Measurements from ENCODE around the gene ABL2.

ABL2 gene

GRCh38 chr1:179108644-179109043 lies 120.8 kb downstream of the ABL2 start:
- peaks cover 28 to 34% of the 10 kb centered on the region in 2 donors for H3K36me3 ChIP-seq (ENCODE audit: control insufficient read depth in 2 of 2, insufficient read depth in 2 of 2, low read length in 2 of 2)
- H3K27me3 ChIP-seq (ENCODE audit: control insufficient read depth in 1 of 2, insufficient read depth in 2 of 2, low read length in 2 of 2) = no peaks in the 10 kb centered on the region
- H3K9me3 ChIP-seq (ENCODE audit: control insufficient read depth in 2 of 2, low read length in 2 of 2) = no peaks in the 10 kb centered on the region
- peaks cover 2% of the 10 kb centered on the region for H3K4me1 ChIP-seq (ENCODE audit: control insufficient read depth, insufficient read depth, low read length)
- H3K4me3 ChIP-seq (ENCODE audit: low read length in 2 of 2) = no peak overlapping the region
- H3K27ac ChIP-seq (ENCODE audit: low read length) = no peak overlapping the region
- no peak overlapping the region for H3K9ac ChIP-seq (ENCODE audit: low read length in 2 of 2)

- no peaks in the 10 kb centered on the region for H3K27me3 ChIP-seq (ENCODE audit: control insufficient read depth in 1 of 2, insufficient read depth in 2 of 2, low read length in 2 of 2)
- no peak overlapping the region for H3K27ac ChIP-seq (ENCODE audit: low read length)
- H3K4me1 ChIP-seq (ENCODE audit: control insufficient read depth, insufficient read depth, low read length) = peaks cover 2% of the 10 kb centered on the region
- H3K36me3 ChIP-seq (ENCODE audit: control insufficient read depth in 2 of 2, insufficient read depth in 2 of 2, low read length in 2 of 2) = peaks cover 28 to 33% of the 10 kb centered on the region in 2 donors
- no peak overlapping the region for H3K4me3 ChIP-seq (ENCODE audit: low read length in 2 of 2)
- no peak overlapping the region for H3K9ac ChIP-seq (ENCODE audit: low read length in 2 of 2)
- H3K9me3 ChIP-seq (ENCODE audit: control insufficient read depth in 2 of 2, low read length in 2 of 2) = no peaks in the 10 kb centered on the region
These were observed 121.5 kb downstream of the ABL2 start for GRCh38 chr1:179107706-179108629.

- Histone ChIP-seq H3K36me3 (ENCODE audit: control insufficient read depth in 2 of 2, insufficient read depth in 2 of 2, low read length in 2 of 2) (peaks cover 19 to 30% of the 10 kb centered on the region in 2 donors), H3K27ac (ENCODE audit: low read length) (no peak overlapping the region), H3K4me3 (ENCODE audit: low read length in 2 of 2) (no peak overlapping the region), H3K9ac (ENCODE audit: low read length in 2 of 2) (no peak overlapping the region), H3K9me3 (ENCODE audit: control insufficient read depth in 2 of 2, low read length in 2 of 2) (no peaks in the 10 kb centered on the region), H3K27me3 (ENCODE audit: control insufficient read depth in 1 of 2, insufficient read depth in 2 of 2, low read length in 2 of 2) (no peaks in the 10 kb centered on the region), H3K4me1 (ENCODE audit: control insufficient read depth, insufficient read depth, low read length) (peaks cover 2% of the 10 kb centered on the region)
These were observed 124.1 kb downstream of the ABL2 start for GRCh38 chr1:179105393-179105792.

GRCh38 chr1:179104611-179105250 lies 124.7 kb downstream of the ABL2 start:
- Histone ChIP-seq H3K36me3 (ENCODE audit: control insufficient read depth in 2 of 2, insufficient read depth in 2 of 2, low read length in 2 of 2) (peaks cover 13 to 25% of the 10 kb centered on the region in 2 donors), H3K4me3 (ENCODE audit: low read length in 2 of 2) (no peak overlapping the region), H3K27ac (ENCODE audit: low read length) (no peak overlapping the region), H3K27me3 (ENCODE audit: control insufficient read depth in 1 of 2, insufficient read depth in 2 of 2, low read length in 2 of 2) (no peaks in the 10 kb centered on the region), H3K4me1 (ENCODE audit: control insufficient read depth, insufficient read depth, low read length) (peaks cover 2% of the 10 kb centered on the region), H3K9me3 (ENCODE audit: control insufficient read depth in 2 of 2, low read length in 2 of 2) (no peaks in the 10 kb centered on the region), H3K9ac (ENCODE audit: low read length in 2 of 2) (no peak overlapping the region)

GRCh38 chr1:179103999-179104398 lies 125.5 kb downstream of the ABL2 start:
- Histone ChIP-seq H3K9me3 (ENCODE audit: control insufficient read depth in 2 of 2, low read length in 2 of 2) (no peaks in the 10 kb centered on the region), H3K36me3 (ENCODE audit: control insufficient read depth in 2 of 2, insufficient read depth in 2 of 2, low read length in 2 of 2) (peaks cover 13 to 20% of the 10 kb centered on the region in 2 donors), H3K27ac (ENCODE audit: low read length) (no peak overlapping the region), H3K9ac (ENCODE audit: low read length in 2 of 2) (no peak overlapping the region), H3K4me3 (ENCODE audit: low read length in 2 of 2) (no peak overlapping the region), H3K4me1 (ENCODE audit: control insufficient read depth, insufficient read depth, low read length) (peaks cover 2% of the 10 kb centered on the region), H3K27me3 (ENCODE audit: control insufficient read depth in 1 of 2, insufficient read depth in 2 of 2, low read length in 2 of 2) (no peaks in the 10 kb centered on the region)

- Histone ChIP-seq H3K4me3 (ENCODE audit: low read length in 2 of 2) (no peak overlapping the region), H3K9me3 (ENCODE audit: control insufficient read depth in 2 of 2, low read length in 2 of 2) (no peaks in the 10 kb centered on the region), H3K27me3 (ENCODE audit: control insufficient read depth in 1 of 2, insufficient read depth in 2 of 2, low read length in 2 of 2) (no peaks in the 10 kb centered on the region), H3K36me3 (ENCODE audit: control insufficient read depth in 2 of 2, insufficient read depth in 2 of 2, low read length in 2 of 2) (peaks cover 6 to 9% of the 10 kb centered on the region in 2 donors), H3K4me1 (ENCODE audit: control insufficient read depth, insufficient read depth, low read length) (no peaks in the 10 kb centered on the region), H3K27ac (ENCODE audit: low read length) (no peak overlapping the region), H3K9ac (ENCODE audit: low read length in 2 of 2) (no peak overlapping the region)
These were observed 127.9 kb downstream of the ABL2 start for GRCh38 chr1:179101566-179101965.

GRCh38 chr1:179099891-179100290 lies 129.6 kb downstream of the ABL2 start:
- Histone ChIP-seq H3K27ac (ENCODE audit: low read length) (no peak overlapping the region), H3K9me3 (ENCODE audit: control insufficient read depth in 2 of 2, low read length in 2 of 2) (no peaks in the 10 kb centered on the region), H3K4me1 (ENCODE audit: control insufficient read depth, insufficient read depth, low read length) (no peaks in the 10 kb centered on the region), H3K9ac (ENCODE audit: low read length in 2 of 2) (no peak overlapping the region), H3K4me3 (ENCODE audit: low read length in 2 of 2) (no peak overlapping the region), H3K27me3 (ENCODE audit: control insufficient read depth in 1 of 2, insufficient read depth in 2 of 2, low read length in 2 of 2) (no peaks in the 10 kb centered on the region), H3K36me3 (ENCODE audit: control insufficient read depth in 2 of 2, insufficient read depth in 2 of 2, low read length in 2 of 2) (peaks cover 19 to 22% of the 10 kb centered on the region in 2 donors)

GRCh38 chr1:179095924-179096323 lies 133.6 kb downstream of the ABL2 start:
- no peak overlapping the region for H3K27ac ChIP-seq (ENCODE audit: low read length)
- H3K9ac ChIP-seq (ENCODE audit: low read length in 2 of 2) = no peak overlapping the region
- peaks cover 10% of the 10 kb centered on the region for H3K4me1 ChIP-seq (ENCODE audit: control insufficient read depth, insufficient read depth, low read length)
- H3K4me3 ChIP-seq (ENCODE audit: low read length in 2 of 2) = no peak overlapping the region
- no peaks in the 10 kb centered on the region for H3K9me3 ChIP-seq (ENCODE audit: control insufficient read depth in 2 of 2, low read length in 2 of 2)
- no peaks in the 10 kb centered on the region for H3K27me3 ChIP-seq (ENCODE audit: control insufficient read depth in 1 of 2, insufficient read depth in 2 of 2, low read length in 2 of 2)
- H3K36me3 ChIP-seq (ENCODE audit: control insufficient read depth in 2 of 2, insufficient read depth in 2 of 2, low read length in 2 of 2) = peaks cover 38 to 40% of the 10 kb centered on the region in 2 donors

GRCh38 chr1:179095377-179095776 lies 134.1 kb downstream of the ABL2 start:
- Histone ChIP-seq H3K36me3 (ENCODE audit: control insufficient read depth in 2 of 2, insufficient read depth in 2 of 2, low read length in 2 of 2) (peaks cover 38 to 39% of the 10 kb centered on the region in 2 donors), H3K27me3 (ENCODE audit: control insufficient read depth in 1 of 2, insufficient read depth in 2 of 2, low read length in 2 of 2) (no peaks in the 10 kb centered on the region), H3K4me3 (ENCODE audit: low read length in 2 of 2) (no peak overlapping the region), H3K9me3 (ENCODE audit: control insufficient read depth in 2 of 2, low read length in 2 of 2) (no peaks in the 10 kb centered on the region), H3K9ac (ENCODE audit: low read length in 2 of 2) (no peak overlapping the region), H3K4me1 (ENCODE audit: control insufficient read depth, insufficient read depth, low read length) (peaks cover 10% of the 10 kb centered on the region), H3K27ac (ENCODE audit: low read length) (no peak overlapping the region)

GRCh38 chr1:179094818-179095217 lies 134.7 kb downstream of the ABL2 start:
- no peaks in the 10 kb centered on the region for H3K27me3 ChIP-seq (ENCODE audit: control insufficient read depth in 1 of 2, insufficient read depth in 2 of 2, low read length in 2 of 2)
- H3K9ac ChIP-seq (ENCODE audit: low read length in 2 of 2) = no peak overlapping the region
- no peak overlapping the region for H3K27ac ChIP-seq (ENCODE audit: low read length)
- H3K36me3 ChIP-seq (ENCODE audit: control insufficient read depth in 2 of 2, insufficient read depth in 2 of 2, low read length in 2 of 2) = peaks cover 38 to 39% of the 10 kb centered on the region in 2 donors
- H3K4me3 ChIP-seq (ENCODE audit: low read length in 2 of 2) = no peak overlapping the region
- no peaks in the 10 kb centered on the region for H3K9me3 ChIP-seq (ENCODE audit: control insufficient read depth in 2 of 2, low read length in 2 of 2)
- peaks cover 10% of the 10 kb centered on the region for H3K4me1 ChIP-seq (ENCODE audit: control insufficient read depth, insufficient read depth, low read length)
